ENCODE results near the gene CDC7.

DNA sequence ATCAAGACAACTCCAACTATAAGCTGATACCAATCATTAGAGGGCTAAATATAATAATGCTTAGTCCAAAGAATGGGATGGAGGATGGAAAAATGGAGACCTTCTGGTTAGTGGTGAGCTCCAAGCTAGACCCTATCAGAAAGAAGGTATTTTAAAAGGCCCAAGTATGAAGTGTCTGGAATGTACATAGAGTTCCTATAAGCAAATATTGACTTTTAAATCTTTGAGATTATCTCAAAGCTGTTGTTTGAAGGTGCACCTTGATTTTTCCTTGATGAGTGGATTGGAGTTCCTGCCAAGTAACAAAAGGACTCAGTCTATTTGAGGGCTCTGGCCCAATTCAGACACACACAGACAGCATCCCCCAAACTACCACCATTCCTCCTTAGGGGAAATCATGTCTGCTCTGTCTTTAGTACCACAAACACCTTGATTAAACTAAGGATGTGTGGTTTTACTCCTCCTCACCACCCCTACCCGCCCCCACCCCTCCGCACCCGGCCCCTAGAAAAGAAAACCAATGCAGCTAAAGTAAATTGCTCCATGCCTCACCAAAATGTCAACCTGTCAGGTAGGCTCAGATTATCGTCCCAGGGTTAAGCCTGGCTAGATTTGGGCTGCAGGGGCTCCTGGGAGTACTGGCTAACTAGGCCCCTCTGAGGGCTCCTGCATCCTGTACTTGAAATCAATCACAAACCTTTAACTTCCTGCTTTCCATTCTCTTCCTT, 59.4 kb downstream of the CDC7 start:
- TF ChIP-seq CTCF (conservative IDR thresholded peaks at IDR 0.05 in 1 of 2, IDR thresholded peaks at IDR 0.05 in 1 of 2; ENCODE audit: low read depth in 1 of 2, low read length in 2 of 2) (no peak), EZH2 (IDR thresholded peaks at IDR 0.05; ENCODE audit: low read length, missing control alignments) (no peak)
